HG03159 (cell line): ENCODE results near the gene AGPAT2.
A peak's percentile ranks its signal among the peaks of the same experiment; 100 is the strongest.

Experiments
- ATAC-seq: cut with Tn5 transposase; IDR thresholded peaks from one replicate; pipeline ENCODE4 v1.9.1; 2021; ENCODE audit warnings: mild to moderate bottlenecking, moderate library complexity; ENCODE audit not compliant: unreplicated experiment

The AGPAT2 gene

DNA sequence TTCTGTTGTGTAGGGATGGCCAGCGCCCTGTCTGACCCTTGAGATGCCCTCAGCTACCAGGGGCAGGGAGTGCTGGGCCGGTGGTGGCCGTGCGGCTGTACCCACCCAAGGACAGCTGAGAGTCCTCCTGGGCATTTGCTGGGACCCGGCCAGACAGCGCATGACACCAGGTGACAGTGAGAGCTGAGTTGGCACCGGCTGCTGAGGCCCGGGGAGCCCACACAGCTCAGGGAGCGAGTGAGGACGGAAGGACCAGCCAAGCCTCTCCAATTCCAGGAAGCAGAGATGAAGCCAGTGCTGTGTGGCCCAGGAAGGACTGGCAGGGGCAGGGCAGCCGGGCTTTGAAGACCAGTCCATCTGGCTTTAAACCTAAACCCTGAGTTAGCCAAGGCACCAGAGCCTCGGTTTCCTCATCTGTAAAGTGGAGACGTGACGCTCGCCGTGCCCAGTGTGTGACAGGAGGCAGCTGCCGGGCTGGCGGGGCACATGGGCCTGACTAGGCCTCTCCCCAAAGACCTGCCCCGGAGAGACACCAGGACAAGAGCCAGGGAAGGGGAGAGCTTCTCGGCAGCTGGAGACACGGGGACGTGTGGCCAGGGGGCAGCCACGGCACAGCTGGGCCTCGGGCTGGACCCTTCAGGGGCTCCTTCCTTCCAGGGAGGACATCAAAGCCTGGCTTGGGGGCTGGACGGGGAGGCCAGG, 3.0 kb upstream of the AGPAT2 start:
- ATAC-seq = no peak

DNA sequence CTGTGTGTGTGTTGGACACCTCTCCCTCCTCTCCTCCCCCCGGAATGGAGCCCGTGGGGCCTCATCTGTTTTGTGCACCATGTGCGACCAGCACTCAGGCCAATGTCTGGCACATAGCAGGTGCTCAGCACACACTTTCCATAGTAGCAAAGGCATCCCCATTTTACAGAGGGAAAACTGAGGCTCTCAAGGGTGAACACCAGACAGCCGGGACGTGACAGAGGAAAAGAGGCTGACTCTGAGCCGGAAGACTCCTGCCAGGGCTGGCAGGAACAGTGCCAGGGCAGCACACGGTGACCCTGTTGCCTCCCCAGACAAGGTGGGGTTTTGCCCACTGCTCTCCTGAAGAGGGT, 1.8 kb upstream of the AGPAT2 start:
- ATAC-seq = no peak

DNA sequence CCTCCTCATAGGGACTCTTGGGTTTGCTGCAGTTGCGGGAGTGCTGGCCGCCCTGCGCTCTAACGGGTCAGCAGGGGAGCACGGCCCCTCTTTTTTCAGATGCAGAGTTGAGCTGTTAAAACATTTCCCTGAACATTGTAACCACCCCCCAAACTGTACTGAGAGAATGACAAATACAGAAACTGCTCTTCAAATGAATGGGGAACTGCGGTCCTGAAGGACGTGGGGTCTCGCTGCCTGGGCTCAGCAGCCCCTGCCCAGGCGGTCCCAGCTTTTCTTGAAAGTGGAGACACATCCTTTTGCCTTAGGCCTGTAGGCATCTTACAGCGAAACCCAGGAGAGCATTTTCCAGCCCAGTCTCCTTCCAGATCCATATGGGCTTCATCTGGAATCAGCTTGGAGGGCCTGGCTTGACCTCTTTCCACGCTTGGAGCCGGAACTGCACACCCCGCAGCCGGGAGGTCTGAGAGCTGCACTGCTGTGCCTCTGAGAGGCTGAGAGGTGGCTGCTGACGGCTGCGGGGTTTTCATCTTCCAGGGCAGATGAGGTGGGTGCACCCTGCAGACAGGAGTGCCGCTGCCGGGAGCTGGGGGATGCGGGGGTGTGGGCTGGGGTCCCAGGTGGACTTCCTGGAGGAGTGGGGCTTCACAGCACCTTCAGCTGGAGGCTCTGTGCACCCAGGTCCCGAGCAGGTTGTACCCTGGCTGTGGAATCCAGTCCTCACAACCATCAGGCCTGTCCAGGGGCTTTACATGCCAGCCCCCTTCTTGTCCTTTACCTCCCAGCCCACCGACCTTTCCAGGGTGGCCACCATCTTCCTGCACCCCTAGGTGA, 1.2 kb upstream of the AGPAT2 start:
- ATAC-seq = no peak

DNA sequence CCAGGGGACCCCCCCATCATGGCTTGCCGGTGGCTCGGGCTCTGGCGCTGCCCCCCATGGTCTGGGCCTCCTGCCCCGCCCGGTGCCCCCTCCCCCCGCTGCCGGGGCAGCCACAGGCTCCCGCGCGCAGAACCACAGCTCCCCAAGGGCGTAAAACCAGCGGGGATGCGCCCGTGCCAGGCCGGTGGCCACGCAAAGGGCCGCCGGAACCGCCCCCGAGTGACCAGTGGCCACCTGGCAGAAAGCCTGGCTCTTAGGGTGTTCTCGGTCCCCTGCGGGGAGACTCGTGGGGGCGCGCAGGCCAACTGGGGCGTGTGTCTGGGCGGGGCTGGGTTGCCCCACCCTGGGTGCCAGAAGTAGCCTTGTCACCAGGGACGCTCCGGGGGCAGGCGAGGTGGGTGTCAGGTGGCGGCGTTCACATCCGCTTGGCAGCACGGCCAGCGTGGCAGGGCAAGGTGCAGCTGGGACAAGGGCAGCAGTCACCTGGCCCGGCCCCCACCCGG, 515 bp upstream of the AGPAT2 start:
- no peak for ATAC-seq

DNA sequence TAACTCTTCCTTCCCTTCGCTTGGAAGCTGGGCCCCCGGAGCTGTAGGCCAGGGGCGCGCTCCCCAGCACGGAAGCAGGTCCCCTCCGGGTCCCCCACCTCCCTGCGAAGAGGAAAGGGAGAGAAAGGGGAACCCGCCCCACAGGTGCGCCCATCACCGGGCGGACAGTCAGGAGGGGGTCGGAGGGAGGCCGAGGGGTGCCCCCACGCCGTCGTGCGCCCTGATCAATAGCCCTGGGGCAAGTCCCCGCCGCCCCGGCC, 793 bp downstream of the AGPAT2 start:
- peak; percentile 11 for ATAC-seq

DNA sequence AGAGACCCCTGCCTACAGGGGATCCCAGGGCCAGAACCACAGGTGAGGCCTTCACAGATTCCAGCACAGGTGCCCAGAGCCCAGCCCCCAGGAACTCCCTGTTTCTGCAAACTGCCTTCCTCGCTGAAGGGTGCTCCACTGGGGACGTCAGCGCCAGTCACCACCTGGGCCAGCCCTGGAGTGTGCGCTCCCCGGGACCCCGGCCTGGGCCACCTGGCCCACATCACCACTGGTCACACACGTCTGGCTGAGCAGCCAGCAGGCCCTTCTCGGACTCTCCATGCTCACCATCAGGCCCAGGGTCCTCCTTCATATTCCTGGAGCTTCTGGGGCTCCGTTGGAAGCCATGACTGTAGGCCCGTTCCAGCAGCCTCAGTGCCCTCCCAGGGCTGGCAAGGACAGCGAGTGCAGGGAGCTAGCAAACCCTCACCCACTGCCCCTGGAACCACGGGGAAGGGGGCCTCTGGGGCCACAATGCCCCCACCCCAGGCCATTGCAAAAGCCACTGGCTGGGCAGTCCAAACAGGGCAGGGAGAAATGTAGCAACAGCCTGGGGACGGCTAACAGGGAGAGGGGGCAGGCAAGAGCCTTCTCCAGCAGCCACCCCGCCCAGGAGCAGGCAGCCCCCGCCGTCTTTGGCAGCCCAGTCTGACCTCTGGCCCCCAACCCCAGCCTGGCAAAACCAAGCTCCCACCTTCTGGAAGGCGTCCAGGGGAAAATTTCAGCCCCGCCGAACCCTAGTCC, 1.3 kb downstream of the AGPAT2 start:
- no peak for ATAC-seq

DNA sequence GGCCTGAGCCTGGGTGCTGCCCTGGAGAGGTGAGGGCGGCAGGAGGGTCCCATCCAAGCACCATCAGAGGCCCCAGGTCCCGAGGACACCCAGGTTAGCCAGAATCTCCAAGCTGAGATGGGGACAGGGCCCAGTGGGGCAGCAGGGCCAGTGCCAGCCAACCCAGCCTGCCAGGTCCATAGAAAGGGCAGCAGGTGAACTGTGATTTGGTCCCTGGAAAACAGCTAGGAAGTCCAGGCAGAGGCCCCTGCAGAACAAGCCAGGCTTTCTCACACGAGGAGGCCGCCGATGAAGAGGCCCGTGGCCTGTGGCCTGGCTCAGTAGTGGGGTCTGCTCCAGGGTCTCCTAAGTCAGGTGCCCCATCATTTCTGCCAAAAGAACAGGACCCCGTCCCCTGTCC, 2.0 kb downstream of the AGPAT2 start:
- no peak for ATAC-seq

DNA sequence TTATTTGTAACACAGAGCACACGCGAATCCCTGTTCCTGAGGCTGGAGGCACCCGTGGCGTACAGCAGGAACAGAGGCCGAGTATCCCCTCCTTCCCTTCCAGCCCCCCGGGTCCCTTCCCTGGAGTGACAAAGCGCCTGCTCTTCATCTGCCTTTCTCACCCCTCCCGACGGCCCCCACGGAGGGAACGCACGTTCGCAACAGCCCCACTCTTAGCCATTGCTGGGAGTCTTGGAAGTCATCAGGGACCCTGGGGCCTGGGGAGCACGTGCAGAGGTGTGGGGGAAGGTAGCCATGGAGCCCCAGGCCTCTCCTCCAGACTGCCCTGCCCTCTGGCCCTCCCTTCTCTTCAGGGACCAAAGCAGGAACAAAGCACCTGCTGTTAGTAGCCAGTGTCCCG, 2.5 kb downstream of the AGPAT2 start:
- no peak for ATAC-seq

DNA sequence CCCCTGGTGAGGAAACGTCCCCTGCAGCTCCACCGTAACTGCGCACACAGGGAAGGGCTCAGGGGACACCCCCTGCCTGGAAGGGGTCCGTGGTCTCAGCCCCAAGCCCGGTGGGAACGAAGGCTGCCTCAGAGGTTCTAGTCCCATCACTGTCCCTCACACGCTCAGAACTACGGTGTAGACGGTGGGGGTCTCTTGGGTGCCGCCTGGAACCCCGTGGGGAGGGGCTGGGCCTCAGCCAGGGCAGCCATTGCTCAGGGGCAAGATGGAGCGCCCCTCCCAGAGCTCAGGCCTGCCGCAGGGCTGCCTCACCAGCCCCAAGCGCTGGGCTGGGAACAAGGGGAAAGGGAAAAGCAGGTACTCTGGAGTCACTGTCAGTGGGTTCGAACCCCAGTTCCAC, 2.9 kb downstream of the AGPAT2 start:
- no peak for ATAC-seq

DNA sequence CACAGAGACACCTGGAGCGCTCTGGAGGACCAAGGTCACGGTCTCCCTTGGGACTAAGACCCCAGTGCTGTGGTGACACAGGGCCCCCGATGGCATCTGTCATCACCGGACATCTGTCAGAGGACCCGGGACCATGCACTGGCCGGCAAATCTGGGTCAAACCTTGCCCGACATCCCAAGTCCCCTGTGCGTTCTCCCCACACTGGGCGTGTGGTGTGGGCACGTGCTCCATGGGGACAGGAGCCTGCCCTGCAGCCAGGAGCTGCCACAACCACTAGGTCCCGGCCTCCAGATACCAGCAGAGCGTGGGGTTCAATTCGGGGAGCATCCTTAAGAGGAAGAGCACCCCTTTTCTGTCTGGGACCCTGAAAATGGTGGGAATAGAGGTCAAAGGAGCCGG, 3.5 kb downstream of the AGPAT2 start:
- ATAC-seq = no peak

DNA sequence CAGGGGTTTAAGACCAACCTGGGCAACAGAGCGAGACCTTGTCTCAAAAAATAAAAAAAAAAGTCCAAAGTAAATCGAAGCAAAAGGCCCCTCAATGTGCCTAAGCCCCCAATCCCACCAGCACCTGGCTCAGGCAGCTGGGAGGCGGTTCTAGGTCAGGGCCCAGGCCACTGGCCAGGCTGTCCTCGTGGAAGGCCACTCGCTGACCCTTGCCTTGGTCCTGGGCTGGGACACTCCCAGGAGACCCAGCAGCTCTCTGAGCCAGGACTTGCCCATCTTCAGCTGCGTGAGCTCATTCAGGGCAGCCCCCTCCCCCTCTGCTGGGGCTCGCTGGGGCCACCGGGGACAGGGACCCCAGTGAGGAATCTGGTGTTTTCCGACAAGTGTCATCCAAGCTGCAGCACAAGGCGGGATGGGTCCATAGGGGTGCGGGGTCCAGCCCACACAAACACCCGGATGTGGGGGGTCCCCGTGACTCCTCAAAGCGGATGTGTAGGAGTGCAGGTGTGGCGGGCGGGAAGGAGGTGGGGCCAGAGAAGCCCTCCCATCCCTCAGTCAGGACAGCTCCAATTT, 4.0 kb downstream of the AGPAT2 start:
- no peak for ATAC-seq

DNA sequence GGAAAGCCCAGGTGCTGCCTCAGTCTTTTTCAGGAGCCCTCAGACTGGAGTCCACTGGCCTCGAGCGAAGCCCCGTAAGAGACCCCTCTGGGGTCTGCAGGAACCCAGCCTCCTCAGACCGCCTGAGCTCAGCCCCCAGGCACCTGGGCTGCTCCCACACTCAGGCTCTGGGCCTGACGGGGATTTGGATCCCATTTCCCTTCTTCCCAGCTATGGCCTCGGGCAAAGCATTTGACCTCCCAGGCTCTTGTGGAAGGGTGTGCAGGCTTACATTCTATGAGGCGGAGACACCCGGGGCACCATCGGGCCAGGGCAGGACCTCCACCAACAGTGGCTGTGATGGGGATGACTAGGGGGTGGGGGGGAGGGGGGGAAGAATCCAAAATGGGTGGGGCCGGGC, 4.5 kb downstream of the AGPAT2 start:
- no peak for ATAC-seq

DNA sequence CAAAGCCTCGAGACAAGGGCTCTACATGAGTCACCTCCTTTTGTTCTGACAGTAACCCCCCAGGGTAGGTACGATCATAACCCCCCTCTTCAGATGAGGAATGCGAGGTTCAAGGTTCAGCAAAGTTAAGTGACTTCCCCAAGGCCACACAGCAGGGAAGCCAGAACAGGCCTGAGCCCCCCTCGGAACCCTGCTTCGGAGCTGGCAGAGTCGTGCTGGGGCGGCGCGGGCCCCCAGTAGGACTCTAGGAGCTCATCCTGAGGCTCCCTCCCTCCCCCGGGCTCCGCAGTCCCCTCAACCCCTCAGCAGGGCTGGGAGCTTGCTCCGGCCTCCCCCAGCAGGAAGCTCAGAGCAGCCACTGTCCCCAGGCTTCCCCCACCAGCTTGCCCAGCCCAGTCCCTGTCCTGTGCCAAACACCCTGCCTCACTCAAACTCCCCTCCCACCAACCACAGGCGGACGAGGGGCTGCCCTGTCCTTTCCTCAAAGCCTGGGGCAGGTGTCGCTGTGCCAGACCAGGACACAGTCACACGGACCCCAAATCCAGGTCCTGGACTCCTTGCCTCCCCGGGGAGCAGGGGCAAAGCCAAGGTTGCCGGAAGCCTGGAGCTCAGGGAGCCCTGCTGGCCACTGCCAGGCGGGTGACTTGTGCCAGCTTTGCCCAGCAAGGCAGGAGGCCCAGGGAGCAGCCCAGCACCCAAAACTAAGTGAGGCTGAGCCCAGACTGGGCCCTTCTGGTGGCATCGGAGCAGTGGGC, 5.1 kb downstream of the AGPAT2 start:
- no peak for ATAC-seq

DNA sequence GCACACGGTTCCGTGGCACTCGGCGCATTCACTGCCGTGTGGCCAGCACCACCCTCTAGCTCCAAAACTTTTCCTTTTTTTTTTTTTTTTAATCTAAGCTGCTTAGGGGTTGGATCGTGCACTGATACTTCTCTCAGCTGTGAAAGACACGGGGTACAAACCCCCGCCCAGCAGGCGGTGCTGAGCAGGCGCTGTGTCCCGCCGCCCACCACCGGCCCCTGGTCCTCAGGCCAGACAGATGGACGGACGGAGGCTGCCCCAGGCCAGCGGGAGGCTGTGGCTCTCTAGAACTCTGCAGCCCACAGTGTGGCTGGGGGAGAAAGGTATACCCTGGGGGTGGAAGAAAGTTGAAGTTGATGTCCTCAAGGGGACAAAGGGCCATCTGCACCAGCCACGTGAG, 6.2 kb downstream of the AGPAT2 start:
- ATAC-seq = no peak

DNA sequence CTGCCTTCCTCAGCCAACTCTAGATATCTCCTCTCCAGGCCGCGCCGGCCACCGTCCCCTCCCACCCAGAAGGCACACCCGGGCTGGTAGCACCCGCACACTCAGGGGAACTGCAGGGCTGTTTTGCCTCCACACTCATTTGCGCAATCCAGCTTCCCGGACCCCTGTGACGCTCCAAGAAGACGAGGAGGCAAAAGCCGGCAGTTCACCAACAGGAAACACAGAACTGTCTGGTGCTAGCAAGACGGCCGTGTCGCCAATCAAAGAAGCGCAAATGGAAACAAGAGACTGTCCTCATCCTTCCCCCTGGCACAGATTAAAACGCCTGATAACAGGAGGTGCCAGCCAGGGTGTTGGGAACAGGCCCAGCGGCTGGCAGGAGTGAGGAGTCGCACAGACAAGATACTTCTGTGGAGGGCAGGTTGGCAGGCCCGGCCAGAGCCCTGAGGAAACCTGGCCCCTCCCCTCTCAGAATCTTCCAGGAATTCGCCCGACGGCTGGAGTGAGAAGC, 7.8 kb downstream of the AGPAT2 start:
- ATAC-seq = no peak

DNA sequence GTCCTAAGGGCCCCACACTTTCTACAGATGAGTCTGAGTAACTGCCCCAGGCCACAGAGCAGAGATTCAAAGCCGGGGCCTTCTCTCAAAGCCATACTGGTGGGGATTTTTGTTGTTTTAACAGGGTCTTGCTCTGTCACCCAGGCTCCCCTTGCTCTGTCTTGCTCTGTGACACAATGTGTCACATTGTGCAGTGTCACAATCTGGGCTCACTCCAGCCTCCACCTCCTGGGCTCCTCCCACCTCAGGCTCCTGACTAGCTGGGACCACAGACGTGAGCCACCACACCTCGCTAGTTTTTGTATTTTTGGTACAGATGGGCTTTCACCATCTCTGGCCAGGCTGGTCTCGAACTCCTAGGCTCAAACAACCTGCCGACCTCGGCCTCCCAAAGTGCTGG, 8.6 kb downstream of the AGPAT2 start:
- no peak for ATAC-seq

DNA sequence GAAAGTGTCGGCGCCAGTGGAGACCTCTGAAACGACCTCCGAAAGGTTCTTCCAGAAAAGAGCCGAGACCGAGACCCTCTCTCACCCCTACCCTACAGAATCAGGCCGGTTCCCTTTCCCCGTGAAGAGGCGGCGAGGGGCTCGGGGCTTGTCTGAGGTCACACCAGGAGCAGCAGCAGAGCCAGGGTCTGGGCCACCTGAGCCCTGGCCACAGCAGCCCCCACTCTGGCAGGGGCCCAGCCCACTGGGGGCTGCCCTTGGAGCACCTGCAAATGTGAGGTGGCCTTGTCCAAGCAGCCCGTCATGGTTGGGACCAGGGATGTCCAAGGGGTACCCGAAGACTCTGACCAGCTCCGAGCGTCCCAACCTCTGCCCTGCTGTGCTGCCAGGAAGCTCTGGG, 9.2 kb downstream of the AGPAT2 start:
- ATAC-seq = no peak

DNA sequence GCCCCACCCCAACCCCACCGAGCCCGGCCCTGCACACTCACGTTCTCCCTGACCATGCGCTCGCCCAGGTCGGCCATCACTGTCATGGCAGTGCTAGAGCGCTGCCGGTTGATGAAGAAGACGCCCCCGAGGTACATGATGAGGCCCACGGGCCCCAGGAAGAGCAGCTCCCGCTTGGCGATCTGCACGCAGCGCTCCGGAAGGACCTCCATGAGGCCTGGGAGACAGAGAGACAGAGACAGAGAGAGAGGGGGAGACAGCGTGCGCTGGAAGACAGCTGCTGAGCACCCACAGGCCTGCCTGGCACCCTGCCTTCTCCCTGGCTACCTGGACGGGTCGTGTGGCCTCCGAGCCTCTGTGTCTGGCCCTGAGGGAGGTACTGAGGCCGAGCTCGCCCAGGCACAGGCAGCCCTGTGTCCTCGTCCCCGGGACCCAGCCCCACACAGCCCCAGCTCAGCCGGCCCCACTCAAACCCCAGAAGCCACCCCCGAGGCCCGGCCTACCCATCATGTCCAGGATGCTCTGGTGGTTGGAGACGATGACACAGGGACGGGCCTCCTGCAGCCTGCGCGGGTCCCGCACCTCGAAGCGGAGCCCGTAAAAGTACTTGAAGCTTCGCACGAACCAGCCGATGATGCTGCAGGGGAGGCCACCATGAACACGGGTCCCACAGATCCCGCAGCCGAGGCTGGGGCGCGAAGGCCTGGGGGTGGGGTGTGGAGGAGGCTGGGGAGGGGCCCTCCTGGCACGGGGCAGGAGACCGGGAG, 10.2 kb downstream of the AGPAT2 start:
- ATAC-seq = no peak

DNA sequence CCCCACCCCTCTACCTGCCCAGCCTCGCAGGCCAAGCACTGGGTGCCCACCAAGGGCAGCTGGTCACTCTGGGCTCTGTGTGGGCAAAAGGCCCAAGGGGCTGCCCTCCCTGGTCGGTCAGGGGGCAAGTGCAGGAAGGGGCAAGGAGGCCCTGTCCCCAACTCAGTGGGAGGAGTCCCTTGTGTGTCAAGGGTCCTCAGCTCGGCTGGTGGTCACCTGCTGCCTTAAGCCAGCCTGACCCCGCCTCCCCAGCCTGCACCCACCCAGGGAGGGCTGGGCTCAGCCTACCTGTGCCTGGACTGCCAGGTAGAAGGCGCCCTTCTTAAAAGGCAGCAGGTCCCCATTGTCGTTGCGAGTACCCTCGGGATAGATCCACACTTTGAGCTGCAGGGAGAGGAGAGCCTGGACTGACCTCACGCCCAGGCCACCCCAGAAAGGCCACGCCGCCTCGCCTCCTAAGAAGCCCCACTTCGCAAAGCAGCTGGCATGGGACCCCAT, 10.9 kb downstream of the AGPAT2 start:
- no peak for ATAC-seq
